Measurements from ENCODE around the gene FYCO1.

The FYCO1 gene

GRCh38 chr3:45985532-45986302, 9.9 kb downstream of the FYCO1 start:
- no peak for TF ChIP-seq CTCF (IDR thresholded peaks at IDR 0.05; ENCODE audit: insufficient read depth, low read length, poor library complexity, severe bottlenecking)
- Histone ChIP-seq H3K36me3 (ENCODE audit: control insufficient read depth, insufficient read depth, low read length) (peaks cover 5% of the 10 kb centered on the region), H3K4me3 (replicated peaks; ENCODE audit: low read depth, low read length) (no peak overlapping the region), H3K27me3 (replicated peaks; ENCODE audit: control insufficient read depth, insufficient read depth, low read length) (no peaks in the 10 kb centered on the region)
- DNase-seq (ENCODE audit: extremely low read depth, insufficient read length): no peak

GRCh38 chr3:45984331-45985312, 11.0 kb downstream of the FYCO1 start:
- Histone ChIP-seq H3K27me3 (replicated peaks; ENCODE audit: control insufficient read depth, insufficient read depth, low read length) (no peaks in the 10 kb centered on the region), H3K4me3 (replicated peaks; ENCODE audit: low read depth, low read length) (no peak overlapping the region), H3K36me3 (ENCODE audit: control insufficient read depth, insufficient read depth, low read length) (peaks cover 5% of the 10 kb centered on the region)
- TF ChIP-seq CTCF (IDR thresholded peaks at IDR 0.05; ENCODE audit: insufficient read depth, low read length, poor library complexity, severe bottlenecking): no peak
- DNase-seq (ENCODE audit: extremely low read depth, insufficient read length): no peak

- TF ChIP-seq CTCF (IDR thresholded peaks at IDR 0.05; ENCODE audit: insufficient read depth, low read length, poor library complexity, severe bottlenecking): no peak
- no peak overlapping the region for H3K4me3 ChIP-seq (replicated peaks; ENCODE audit: low read depth, low read length)
- no peaks in the 10 kb centered on the region for H3K27me3 ChIP-seq (replicated peaks; ENCODE audit: control insufficient read depth, insufficient read depth, low read length)
- DNase-seq (ENCODE audit: extremely low read depth, insufficient read length): no peak
- H3K36me3 ChIP-seq (ENCODE audit: control insufficient read depth, insufficient read depth, low read length): peaks cover 7% of the 10 kb centered on the region
Observed at GRCh38 chr3:45983770-45984169, 11.9 kb downstream of the FYCO1 start.

- Histone ChIP-seq H3K36me3 (ENCODE audit: control insufficient read depth, insufficient read depth, low read length) (peaks cover 8% of the 10 kb centered on the region), H3K27me3 (replicated peaks; ENCODE audit: control insufficient read depth, insufficient read depth, low read length) (no peaks in the 10 kb centered on the region), H3K4me3 (replicated peaks; ENCODE audit: low read depth, low read length) (no peak overlapping the region)
- TF ChIP-seq CTCF (IDR thresholded peaks at IDR 0.05; ENCODE audit: insufficient read depth, low read length, poor library complexity, severe bottlenecking): no peak
- DNase-seq (ENCODE audit: extremely low read depth, insufficient read length): no peak
Observed at GRCh38 chr3:45981346-45982074, 14.1 kb downstream of the FYCO1 start.

GRCh38 chr3:45980819-45981218, 14.8 kb downstream of the FYCO1 start:
- no peak for DNase-seq (ENCODE audit: extremely low read depth, insufficient read length)
- Histone ChIP-seq H3K36me3 (ENCODE audit: control insufficient read depth, insufficient read depth, low read length) (peaks cover 8% of the 10 kb centered on the region), H3K4me3 (replicated peaks; ENCODE audit: low read depth, low read length) (no peak overlapping the region), H3K27me3 (replicated peaks; ENCODE audit: control insufficient read depth, insufficient read depth, low read length) (no peaks in the 10 kb centered on the region)
- TF ChIP-seq CTCF (IDR thresholded peaks at IDR 0.05; ENCODE audit: insufficient read depth, low read length, poor library complexity, severe bottlenecking): no peak
